ENCODE data around the gene TSSK6.

- no peak for TF ChIP-seq POLR2A (IDR thresholded peaks at IDR 0.05; ENCODE audit: low read depth, low read length)
- no peak for TF ChIP-seq POLR2AphosphoS5 (IDR thresholded peaks at IDR 0.05; ENCODE audit: low read depth, low read length)
These were observed 38.3 kb upstream of the TSSK6 start for GRCh38 chr19:19553670-19554069.
